Hypothalamus (tissue), 51 donors: ENCODE results near the gene FHIP2A.
"Not testable (repeated sequence)": the region's sequence is repeated elsewhere in the genome, so short reads cannot be mapped to it uniquely, and the experiment has no call there.

Source experiments
- DNase-seq, 51 donors: peaks; one replicate each; lab custom pipeline; 2025; lab: John Stamatoyannopoulos, UW

Gene FHIP2A

DNA sequence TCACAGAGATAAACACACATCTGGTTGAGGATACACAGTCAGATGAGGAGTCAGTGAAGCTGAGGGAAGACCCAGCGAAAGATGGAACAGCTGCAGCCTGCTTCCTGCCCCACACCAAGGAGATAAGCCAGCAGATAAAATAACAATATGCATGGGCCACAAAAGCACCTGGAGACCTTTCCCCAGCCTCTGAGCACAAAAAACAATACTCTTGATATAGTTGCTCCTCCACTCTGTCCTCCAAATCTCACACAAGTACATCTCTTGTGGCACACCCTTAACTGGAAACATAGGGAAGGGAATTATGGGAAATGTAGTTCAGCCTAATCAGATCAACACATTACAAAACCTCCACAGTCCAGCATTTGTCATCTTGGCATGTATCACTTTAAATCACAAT lies 9.7 kb upstream of the FHIP2A start:
- DNase-seq = no peak

DNA sequence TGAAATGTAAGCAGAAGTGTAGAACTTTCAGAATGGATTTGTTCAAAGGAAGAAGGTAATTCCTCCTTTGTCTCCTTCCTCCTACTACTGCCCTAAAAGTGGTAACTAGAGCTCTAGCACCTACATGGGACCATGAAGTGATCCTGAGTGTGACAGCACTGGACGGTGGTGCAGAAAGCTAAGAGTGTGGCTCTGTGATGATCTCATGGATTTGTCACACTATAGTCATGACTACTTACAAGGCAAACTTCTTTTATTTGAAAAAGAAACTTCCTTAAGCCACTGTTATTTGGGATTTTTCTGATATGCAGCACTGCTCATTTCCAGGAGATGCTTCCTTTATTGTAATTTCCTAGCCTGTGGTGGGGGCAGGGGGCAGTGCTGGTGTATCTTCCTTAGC lies 5.8 kb upstream of the FHIP2A start:
- DNase-seq = no peak

DNA sequence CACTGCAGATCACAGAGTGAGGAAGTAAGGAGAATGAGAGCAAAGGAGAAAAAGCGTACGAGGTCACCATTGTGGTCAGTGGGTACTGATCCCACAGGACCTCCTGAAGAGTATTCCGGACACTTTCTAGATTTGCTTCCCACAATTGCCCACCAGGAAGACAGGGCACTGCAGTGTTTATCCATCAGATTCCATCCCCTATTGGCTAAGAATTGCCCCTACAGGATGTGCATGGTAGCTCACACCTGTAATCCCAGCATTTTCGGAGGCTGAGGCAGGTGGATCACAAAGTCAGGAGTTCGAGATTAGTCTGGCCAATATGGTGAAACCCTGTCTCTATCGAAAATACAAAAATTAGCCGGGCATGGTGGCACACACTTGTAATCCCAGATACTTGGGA lies 5.3 kb upstream of the FHIP2A start:
- no peak for DNase-seq

DNA sequence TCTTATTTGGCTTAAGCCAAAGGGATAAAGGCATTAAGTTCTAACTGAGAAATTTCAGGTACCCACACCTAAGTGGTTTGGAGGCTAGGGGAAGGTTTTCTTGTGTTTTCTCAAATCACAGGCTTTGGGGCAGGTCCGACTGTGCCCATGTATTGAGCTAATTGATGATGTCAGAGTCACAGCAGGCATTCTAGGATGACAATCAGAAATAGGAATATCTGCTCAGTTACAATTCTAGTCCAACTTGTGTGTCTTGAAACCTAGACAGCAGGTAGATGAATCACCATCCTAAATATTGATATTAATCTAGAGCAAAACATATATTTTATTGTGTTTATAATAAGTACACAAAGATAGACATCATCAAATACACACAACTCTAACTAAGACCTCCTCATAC lies 2.3 kb upstream of the FHIP2A start:
- DNase-seq = no peak

DNA sequence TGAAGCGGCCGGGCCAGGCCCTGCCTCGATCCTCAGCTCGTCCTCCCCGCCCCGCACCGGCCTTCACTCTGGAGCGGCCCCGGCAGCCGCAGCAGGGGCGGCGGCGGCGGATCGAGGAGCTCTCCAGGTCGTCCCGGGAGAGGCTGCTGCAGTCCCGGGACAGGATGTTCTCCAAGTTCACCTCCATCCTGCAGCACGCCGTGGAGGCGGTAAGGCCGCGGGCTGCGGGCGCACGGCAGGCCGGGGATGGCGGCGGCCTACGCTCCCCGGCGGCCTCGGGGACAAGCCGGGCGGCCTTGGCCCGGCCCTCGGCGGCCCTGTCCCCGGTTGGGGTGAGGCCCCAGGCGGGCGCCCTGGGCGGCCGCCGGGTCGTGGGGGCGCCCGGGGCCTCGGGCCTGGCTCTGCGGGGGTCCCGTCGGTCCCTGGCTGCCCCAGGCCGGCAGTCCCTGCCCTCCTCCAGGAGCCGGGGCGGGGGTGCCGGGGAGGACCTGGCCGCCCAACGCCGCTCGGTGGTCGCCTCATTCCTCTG lies 399 bp downstream of the FHIP2A start:
- peak in 34 of 51 donors; percentile 14 to 80 (median 48) for DNase-seq

DNA sequence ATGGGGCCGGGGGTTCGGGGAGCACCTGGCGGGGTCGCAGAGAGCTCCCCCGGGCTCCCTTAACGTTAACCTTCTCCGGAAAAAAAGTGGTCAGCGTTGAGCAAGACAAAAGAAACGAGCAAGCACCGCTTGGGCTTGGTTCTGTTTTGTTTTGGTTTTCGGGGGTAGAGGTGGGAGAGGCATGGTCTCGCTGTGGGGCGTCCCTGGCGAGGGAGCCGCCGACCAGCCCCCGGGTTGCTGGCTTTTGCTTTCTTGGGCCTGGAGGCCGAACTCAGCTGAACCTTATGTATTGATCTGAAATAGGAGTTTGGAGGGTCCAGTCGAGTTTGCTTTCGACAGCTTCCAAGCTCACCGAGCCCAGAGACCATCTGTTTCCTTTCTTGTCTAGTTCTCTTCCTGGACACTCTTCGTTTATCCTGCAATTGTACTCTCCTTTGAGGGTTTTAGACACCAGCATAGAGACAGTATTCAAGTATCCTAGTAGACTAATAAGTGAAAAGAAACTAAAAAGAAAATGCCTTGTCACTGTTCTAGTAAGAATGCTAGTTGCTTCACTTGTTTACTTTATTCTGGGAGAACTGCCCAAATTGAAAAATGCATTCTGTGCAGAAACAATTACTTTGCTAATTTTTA lies 980 bp downstream of the FHIP2A start:
- peak in 32 of 51 donors; percentile 1 to 75 (median 21) for DNase-seq

DNA sequence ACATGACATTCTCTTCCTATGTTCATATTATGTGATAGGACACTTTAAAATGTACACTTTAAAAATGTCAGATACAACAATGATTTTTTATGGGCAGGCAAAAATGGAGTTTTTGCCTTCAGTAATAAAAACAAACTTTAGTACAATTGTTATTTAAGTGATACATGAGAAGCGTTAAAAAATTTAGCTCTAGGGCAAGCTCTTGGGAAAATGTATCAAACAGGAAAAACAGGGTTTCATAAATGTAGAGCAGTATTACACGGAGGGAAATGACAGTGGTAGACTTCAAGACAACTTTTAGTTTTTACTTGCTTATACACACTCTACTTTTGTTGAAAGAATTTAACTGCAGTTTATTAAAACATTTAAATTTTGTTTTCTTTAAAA lies 1.5 kb downstream of the FHIP2A start:
- no peak for DNase-seq

DNA sequence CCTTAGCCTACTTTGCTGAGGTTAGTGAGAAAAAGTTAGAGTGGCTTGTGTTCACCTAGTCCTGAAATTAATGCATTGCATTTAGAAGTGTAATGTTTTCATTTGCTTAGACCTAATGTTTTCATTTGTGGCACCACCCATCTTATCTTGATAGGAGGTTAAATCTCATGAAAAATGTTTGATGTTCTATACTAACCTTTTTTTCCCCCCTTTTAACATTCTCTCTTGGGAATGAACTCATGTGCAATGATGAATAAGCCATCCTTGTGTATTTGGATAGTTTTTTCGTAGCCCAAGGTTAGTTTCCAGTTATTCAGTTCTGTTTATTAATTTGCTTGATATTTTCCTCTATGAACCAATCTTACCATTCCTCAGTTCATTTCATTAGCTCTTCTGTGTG lies 2.8 kb downstream of the FHIP2A start:
- no peak for DNase-seq

DNA sequence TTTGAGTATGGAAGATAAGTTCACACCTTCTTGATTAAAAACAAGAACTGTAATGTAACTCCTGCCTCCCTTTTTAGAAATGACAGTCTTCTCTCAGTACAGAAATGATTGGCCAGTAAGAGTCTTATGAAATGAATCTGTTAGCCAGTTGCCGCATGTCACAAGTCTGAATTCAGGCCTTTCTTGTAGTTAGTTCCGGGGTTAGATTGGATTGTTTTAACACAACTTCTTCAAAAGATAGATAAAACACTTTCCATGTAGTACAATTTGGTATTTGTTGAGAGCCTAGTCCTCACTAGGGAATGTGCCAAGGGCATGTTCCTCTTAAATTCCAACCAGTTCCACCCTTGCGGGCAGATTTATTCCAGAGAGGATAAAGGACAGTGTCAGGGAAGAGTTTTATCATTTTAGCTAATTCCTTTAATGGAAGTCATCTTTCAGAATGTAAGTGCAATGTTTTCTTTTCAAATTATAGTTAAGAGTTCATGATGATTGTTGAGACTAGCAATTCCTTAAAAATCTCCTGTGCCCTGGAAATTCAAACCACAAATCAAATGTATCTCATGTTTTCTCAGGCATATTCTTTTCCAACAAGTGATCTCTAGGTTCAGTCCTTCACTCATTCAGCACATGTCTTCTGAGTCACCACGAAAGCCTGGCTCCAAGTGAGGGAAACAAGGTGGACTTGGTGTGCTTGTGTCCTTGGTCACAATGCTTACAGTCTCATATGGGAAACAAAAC lies 4.1 kb downstream of the FHIP2A start:
- DNase-seq = no peak

DNA sequence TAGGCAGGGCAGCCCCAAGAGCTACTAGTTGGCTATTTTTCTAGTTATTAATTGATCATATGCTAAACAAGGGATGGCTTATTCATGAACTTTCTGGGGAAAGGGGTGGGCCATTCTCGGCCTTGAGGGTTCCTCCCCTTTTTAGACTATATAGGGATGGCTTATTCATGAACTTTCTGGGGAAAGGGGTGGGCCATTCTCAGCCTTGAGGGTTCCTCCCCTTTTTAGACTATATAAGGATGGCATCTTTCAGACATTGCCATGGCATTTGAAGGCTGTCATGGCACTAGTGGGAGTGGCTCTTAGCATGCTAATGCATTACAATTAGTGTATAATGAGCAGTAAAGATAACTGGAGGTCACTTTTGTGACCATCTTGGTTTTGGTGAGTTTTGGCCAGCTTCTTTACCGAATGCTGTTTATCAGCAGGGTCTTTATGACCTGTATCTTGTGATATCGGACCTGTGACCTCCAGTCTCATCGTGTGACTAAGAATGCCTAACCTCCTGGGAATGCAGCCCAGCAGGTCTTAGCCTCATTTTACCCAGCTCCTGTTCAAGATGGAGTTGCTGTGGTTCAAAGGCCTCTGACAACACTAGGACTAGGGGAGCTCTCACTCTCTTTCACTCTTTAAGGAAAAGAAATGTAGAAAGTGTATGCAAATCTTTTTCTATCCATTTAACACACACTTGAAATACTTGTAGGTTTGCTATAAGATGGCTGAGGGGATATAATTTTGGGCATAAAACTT lies 7.8 kb downstream of the FHIP2A start:
- DNase-seq = no peak

DNA sequence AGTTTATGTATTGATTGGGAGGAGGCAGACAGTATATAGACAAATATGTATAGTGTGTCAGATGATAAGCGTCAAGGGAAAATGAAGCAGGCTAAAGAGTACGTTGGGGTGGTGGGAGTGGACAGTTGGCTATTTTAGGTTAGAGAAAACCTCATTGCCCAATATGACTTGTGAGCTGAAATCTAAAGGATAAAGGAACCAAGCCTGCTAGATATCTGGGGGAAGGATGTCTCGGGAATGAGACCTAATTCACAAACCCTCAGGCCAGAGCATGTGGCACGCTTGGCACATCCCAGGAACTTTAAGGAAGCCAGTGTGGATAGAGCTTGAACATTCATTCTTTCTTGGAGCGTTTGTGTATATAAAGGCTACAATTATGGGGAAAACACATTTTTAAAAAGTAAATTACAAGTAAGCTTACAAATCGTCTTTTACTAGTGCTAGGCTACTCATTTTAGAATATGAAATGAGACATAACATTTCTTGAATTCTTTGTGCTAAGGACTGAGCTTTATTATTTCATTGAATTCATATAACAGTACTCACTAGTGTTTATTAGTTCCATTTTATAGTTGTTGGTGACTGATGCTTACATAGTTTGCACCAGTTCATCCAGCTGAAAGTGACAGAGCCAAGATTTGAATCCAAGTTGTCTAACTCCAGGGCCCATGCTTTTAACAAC lies 9.7 kb downstream of the FHIP2A start:
- DNase-seq = no peak

DNA sequence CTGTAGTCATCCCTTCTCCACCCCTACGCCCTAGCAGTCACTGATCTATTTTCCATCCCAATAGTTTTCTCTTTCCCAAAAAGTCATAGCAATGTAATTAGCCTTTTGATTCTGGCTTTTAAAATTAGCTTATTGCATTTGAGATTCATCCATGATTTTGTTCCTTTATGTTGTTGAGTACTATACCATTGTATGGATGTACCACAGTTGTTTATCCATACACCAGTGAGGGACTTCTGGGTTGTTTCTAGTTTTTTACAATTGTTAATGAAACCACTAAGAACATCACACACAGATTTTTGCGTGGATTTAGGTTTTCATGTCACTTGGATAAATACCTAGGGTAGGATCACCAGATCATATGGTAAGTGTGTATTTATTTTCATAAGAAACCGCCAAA lies 16.1 kb downstream of the FHIP2A start:
- DNase-seq = no peak

DNA sequence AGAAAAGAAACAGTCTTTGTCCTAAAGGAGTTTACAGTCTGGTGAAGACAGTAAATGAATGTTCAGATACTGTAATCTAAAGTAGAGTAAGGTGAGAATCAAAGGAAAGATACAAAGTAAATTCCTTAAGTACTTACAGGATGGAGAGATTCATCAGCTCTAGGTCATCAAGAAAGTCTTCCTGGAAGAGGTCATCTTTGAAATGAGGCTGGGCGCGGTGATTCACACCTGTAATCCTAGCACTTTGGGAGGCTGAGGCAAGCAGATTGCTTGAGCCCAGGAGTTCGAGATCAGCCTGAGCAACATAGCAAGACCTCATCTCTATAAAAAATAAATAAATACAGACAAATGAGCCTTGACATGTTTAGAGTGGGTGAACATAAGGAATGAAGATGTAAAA lies 18.3 kb downstream of the FHIP2A start:
- DNase-seq = no peak

DNA sequence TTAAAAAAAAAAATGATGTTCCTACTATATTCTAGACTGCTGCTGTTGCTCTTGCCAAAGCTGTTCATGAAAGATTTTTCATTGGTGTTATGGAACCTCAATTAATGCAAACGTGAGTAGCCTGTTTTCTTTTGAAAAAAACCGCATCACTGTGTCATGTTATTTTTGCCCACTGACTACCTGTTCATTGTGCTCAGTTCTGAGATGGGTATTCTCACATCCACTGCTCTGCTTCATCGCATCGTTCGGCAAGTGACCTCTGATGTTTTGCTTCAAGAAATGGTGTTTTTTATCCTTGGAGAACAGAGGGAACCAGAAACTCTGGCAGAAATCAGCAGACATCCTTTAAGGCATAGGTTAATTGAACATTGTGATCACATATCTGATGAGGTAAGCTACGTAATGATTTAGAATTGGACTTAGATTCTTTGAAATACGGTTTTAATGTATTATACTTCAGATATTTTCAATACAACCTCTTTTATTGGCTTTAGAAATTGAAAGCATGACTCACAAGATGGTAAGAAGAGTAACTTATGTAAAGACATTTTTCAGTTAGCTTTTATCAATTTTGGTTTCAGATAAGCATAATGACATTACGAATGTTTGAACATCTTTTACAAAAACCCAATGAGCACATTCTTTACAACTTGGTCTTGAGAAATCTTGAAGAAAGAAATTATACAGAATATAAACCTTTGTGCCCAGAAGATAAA lies 24.6 kb downstream of the FHIP2A start:
- DNase-seq = no peak

DNA sequence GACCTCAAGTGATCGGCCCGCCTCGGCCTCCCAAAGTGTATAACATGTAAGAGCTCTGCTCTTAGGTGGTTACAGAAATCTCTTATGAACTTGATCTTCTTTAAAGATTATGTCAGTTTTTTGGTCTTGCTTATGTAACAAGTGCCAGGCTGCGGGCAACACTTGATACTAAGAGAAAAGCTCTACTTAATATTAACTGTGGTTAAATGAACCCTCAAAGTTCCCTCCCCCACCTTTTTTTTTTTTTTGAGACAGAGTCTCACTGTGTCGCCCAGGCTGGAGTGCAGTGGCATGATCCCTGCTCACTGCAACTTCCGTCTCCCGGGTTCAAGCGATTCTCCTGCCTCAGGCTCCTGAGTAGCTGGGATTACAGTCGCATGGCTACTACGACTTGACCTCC lies 25.9 kb downstream of the FHIP2A start:
- DNase-seq = not testable (repeated sequence)

DNA sequence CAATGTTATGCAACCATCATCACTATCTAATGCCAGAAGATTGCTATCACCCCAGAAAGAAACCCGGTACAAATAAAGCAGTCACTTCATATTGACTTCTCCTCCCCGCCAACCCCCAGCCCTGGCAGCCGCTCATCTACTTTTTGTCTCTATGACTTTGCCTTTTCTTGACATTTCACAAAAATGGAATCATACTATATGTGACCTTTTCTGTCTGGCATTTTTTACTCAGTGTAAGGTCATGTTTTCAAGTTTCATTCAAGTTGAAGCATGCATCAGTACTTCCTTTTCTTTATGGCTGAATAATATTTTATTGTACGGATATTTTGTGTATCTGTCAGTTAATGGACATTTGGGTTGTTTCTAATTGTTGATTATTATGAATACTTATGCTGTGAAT lies 28.1 kb downstream of the FHIP2A start:
- DNase-seq = no peak

DNA sequence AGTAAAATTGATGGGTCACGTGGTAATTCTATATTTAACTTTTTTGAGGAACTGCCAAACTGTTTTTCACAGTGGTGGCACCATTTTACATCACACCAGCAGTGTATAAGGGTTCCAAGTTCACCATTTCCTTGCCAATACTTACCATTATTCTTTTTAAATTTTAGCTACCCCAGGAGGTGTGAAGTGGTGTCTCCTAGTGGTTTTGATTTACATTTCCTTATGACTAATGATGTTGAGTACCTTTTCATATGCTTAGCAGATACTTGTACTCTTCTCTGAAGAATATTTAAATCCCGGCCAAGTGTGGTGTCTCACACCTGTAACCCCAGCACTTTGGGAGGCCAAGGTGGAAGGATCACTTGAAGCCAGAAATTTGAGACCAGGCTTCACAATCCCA lies 28.5 kb downstream of the FHIP2A start:
- DNase-seq = no peak

DNA sequence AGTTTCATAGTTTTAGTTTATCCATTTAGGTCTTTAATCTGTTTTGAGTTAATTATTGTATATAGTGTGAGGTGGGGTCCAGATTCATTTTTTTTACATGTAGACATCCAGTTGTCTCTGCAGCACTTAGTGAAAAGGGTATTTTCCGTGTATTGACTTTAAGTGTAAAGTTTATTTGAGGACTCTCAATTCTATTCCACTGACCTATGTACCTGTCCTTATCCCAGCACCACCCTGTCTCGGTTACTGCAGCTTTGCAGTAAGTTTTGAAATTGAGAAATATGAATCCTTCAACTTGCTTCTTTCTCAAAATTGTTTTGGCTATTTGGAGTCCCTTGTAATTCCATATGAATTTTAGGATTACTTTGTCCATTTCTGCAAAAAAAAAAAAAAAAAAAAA lies 29.8 kb downstream of the FHIP2A start:
- DNase-seq = no peak

DNA sequence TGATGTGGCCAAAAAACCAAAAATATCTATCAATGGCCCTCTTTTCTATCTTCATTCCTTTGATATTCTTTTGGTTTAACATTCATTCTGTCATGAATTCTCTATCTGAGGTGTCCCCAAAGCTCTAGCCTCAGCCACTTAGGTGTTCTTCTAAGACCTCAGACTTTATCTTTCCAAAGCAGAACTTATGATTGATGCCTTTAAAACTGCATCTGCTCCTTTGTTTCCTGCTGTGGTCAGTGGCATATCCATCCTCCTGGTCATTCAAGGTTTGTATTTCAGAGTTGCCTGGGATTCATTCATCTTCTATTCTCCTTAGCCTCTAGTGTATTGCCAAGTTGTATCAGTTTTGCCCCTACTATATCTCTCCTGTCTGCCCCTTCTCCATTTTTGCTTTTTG lies 30.6 kb downstream of the FHIP2A start:
- no peak for DNase-seq

DNA sequence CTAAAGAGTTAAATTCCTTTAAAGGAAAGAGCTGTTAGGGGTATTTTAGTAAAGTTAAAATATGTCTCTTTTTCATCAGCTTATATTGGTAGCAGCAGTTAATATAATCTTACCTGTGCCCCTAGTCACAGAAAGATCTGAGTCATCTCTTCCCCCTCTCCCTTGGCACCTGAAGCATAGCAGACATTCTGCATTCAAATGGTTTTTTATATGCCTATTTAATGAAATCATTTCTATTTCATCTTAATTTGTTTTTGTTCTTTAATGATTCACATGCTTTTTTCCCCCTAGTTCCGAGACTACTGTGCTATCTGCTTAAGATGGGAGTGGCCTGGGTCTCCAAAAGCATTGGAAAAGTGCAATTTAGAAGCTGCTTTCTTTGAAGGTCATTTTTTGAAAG lies 33.3 kb downstream of the FHIP2A start:
- peak in 1 of 51 donors; percentile 15 for DNase-seq
